Activated naive CD4-positive, alpha-beta T cell treated with anti-CD3 and anti-CD28 coated beads, Interleukin-2, amount 50 U/mL, for 16 hours (primary cell): ENCODE measurements around the gene PADI2.

Experiments
- DNase-seq: peaks from one replicate; pipeline ENCODE4 v3.0.0-alpha.2; 2020

PADI2 gene

GRCh38 chr1:17119076-17119772 is at the start of gene PADI2:
PADI2 (minus strand) TSS chr1:17119451; CDS start chr1:17119371, 80 bp downstream.
- peak; percentile 68 for DNase-seq

GRCh38 chr1:17168091-17168876 is 49.0 kb upstream of the PADI2 start:
- DNase-seq: no peak

DNA sequence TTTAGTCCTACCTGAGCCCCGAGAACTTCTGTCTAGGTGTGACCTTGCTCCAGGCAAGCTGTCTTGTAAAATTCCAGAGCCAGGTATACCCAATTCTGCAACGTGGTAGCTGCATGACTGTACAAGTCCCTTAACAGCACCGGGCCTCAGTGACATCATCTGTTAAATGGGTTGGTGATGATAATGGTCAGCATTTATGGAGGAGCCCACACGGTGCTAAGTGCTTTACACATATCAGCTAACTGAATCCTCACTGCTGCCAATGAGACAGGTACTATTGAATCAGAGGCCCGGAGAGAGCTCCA is 48.5 kb upstream of the PADI2 start:
- DNase-seq: no peak

DNA sequence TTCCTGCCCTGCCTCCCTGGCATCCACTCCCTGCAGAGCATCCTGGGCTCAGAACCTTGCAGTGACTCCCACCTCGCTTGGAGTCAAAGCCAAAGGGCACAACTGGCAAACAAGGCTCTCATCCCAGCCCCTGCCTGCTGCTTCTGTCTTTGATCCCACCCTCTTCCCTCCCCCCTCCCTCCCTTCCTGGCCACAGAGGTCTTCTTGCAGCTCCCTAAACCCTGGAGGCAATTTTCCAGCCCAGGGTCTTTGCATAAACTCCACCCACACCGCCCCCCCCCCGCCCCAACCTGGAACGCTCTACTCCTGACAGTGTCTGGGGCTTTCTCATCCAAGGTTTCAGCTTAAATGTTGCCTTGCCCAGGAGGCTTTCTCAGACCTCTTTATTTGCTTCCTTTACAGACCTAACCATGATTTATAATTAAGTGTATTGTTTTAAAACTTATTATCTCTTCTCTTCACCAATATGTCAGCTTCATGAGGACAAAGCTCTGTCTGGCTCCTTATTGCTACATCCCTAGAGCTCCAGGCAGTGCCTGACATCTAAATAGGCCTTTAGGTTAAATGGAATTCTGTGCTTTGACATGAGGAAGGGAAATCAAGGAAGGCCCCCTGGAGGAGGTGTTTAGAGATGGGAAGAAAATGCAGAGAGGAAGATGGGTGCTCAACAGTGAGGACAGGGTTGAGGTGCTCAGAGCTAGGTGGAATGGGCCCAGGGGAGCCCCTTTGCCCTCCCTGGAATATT is 48.0 kb upstream of the PADI2 start:
- no peak for DNase-seq

- DNase-seq: no peak
Observed at GRCh38 chr1:17165823-17166222, 46.6 kb upstream of the PADI2 start.

DNA sequence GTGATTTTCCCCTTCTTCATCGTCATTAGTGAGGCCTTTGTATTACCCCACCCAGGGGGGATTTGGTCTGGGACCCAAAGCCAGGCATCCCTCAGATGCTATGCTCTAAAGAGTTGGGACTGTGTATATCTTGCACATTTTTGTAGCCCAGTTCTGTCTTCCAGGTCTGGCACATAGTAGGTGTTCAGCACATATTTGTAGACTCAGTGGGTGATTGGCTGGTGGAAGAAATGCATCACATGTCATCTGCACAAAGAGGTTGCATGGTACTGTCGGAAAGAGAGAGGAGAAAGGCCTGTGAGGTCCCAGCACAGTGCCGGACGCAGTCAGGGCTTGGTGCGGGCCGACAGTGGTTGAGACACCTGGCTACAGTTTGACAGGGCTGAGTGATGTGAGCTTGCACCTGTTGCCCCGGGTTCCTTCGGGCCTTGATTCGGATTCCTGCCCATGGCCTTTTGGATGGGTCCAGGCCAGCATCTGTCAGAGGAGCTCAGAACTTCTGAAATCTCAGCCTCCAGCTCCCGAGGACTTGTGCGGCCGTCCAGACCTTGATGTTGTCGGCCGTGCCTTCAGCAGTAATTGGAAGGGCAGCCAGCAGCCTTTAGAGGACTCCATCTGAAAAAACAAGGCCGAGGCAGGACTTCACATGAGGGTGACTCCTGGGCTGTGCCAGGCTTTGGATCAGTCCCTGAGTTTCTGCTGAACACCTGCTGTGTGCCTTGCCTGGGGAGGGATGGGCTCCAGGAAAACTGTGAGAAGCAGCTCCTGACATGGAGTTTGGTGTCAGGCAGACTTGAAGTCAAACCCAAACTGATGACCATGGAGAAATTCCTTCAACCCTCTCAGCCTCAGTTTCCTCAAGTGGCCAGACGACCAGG is 44.8 kb upstream of the PADI2 start:
- no peak for DNase-seq

- DNase-seq: no peak
Observed at GRCh38 chr1:17163371-17163770, 44.1 kb upstream of the PADI2 start.

- no peak for DNase-seq
Observed at GRCh38 chr1:17162941-17163340, 43.7 kb upstream of the PADI2 start.

GRCh38 chr1:17161926-17162800 is 42.9 kb upstream of the PADI2 start:
- no peak for DNase-seq

GRCh38 chr1:17161137-17161740 is 42.0 kb upstream of the PADI2 start:
- DNase-seq: no peak

DNA sequence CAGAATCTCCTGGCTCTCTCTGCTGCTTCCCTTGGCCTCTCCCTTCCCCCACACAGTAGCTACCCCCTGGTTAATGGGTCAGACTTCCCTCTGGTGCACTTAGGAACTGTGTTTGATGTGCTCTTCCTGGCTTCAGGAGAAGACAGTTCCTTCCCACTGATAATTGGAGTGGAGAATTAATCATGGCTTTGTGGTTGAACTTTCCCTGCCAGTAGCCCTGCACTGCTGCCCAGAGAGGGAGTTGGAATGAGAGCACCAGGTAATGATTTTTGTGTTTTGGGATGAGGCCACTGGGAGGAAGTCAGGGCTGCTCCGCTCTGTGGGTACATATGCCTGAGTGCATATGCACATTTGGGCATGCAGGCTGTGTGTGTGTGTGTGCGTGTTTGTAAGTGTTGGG is 39.7 kb upstream of the PADI2 start:
- no peak for DNase-seq

GRCh38 chr1:17156108-17156507 is 36.9 kb upstream of the PADI2 start:
- DNase-seq: no peak

DNA sequence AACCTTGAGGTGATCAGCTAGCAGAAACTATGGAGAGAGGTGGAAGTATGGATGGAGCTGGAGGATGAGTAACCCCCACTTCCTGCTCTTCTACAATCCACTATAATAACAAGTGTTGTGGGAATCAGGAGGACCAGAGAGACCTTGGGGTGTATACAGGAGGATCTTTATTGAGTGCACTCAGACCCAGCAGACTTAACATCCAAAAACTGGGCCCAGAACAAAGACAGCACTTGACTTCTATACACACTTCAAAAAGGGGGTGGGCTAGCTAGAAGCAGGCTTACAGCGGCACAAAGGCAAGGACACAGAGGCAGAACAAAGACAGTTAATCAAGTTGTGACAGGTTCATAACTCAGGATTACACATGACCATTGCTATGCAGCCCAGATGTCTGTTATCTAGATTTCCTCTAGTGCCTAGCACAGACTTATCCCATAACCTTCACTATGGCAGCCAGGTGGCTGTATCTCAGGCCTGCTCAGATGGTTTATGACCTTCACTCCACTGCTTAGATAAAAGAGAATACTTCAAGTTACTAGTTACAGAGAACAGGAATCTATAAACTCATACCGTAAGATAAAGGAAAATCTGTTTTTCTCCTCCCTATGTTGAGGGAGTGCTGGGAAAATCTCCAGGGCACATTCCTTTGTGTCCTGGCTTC is 36.1 kb upstream of the PADI2 start:
- no peak for DNase-seq

DNA sequence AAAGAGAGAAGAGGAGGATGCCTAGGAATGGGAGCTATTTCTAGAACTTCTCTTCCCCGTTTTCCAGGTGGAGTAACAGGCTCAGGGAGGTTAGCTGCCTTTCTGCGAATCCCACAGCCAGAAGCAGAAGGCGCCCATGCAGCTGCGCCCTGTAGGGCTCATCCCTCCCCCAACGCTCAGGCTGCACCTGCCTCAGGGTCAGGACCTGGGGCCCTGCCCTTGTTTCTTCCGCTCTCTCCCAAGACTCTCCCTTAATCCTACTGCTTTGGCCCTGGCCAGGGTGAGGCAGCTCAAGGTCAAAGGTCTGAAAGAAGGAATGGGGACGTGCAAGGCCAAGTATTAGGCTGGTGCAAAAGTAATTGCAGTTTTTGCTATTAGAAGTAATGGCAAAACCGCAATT is 30.5 kb upstream of the PADI2 start:
- DNase-seq: no peak

DNA sequence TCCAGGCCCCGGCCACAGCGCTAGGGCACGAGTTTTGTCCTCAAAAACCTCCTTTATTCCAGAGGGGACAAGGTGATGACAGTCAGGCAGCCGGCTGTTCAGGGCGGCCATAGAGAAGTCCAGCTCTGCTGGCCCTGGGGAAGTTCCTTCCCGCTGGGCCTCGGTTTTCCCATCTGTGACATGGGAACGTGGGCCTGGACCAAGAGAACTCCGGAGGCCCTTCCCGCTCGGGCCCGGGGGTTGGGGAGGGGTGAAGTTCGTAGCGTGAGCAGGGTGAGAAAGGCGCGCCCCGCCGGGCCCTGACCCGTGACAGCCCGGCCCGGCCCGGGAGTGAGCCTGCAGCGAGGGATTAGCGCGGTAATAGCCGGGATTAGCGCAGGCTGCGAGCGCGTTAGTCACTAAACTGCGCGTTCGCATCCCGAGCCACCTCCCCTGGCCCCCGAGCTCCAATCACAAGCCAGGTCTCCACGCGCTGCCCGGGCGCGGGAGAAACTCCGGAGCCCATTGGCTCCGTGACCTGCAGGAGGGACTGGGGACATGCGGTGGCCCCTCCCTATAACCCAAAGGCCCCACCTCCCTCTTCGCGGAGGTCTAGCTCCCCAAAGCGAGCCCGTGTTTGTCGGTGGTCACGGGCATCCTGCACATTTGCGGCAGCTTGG is 29.8 kb upstream of the PADI2 start:
- DNase-seq: no peak

DNA sequence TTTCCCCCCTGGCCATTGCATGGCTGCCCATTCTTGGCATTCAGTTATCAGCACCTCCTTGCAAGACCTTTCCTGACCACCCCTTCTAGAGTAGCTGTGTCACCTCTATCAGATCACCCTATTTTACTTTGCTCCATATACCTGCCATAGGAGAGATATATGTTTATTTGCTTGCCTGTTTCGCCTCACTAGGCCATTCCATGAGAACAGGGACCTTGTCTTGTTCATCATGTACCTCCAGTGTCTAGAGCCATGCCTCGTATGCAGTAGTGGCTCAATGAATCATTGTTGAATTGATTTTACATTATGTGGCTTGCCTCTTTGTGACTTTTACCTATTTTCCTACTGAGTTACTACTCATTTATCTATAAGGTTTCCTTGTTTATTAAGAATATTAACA is 26.4 kb upstream of the PADI2 start:
- no peak for DNase-seq

- DNase-seq: no peak
Observed at GRCh38 chr1:17143760-17144159, 24.5 kb upstream of the PADI2 start.

DNA sequence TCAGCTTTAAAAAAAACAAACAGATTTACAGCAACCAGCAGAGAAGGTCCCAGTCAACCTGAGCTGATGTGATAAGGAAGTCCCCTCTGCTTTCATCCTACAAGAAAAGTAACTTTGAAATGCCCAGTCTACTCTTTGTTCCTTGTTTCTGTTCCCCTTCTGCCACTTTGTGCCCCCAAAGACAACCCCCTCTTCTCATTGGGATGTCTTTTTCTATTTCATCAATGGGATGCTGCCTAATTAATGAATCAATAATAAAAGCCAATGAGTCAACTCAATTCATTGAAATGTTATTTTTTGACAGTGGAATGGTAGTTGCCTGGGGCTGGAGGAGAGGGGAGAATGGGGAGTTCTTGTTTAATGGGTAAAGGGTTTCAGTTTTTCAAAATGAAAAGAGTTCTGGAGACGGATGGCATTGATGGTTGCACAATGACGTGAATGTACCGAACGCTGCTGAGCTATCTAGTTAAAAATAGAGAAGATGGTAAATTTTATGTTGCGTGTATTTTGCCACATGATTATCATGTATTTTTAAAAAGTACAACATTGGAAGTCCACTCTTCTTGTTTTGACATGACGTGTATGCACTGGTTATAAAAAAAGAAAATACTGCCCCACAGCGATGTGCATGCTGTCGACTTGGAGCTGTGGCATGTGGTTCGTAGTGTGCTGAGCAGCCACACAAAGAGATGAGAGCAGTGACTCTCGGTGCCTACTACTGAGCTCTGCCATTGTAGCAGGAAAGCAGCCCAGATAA is 22.4 kb upstream of the PADI2 start:
- no peak for DNase-seq

GRCh38 chr1:17140279-17140678 is 21.0 kb upstream of the PADI2 start:
- no peak for DNase-seq

DNA sequence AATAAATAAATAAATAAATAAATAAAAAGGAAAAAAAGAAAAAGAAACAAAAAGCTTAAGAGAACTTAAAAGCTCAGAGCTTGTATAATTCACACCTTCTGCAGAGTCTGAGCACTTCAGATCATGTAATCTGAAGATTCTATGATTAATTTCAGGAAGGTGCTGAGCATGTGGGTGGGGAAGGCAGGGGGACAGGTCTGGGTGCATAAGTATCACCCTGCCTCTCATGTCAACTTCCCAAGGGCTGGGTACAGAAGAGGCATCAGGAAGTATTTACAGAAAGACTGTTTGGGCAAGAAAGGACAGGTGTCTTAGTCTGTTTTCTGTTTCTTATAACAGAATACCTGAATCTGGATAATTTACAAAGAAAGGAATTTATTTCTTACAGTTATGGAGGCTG is 20.4 kb upstream of the PADI2 start:
- no peak for DNase-seq
